ENCODE results near the gene COL4A2. TPM values are rescaled to one million over a fixed set of nuclear protein-coding genes. Genes with fewer than 3 reads are reported as not detected.

The COL4A2 gene
- total RNA-seq, 3 donors from 2014 or later (not counting 1 experiment from before 2014, with no cell fraction given), result not detected

DNA sequence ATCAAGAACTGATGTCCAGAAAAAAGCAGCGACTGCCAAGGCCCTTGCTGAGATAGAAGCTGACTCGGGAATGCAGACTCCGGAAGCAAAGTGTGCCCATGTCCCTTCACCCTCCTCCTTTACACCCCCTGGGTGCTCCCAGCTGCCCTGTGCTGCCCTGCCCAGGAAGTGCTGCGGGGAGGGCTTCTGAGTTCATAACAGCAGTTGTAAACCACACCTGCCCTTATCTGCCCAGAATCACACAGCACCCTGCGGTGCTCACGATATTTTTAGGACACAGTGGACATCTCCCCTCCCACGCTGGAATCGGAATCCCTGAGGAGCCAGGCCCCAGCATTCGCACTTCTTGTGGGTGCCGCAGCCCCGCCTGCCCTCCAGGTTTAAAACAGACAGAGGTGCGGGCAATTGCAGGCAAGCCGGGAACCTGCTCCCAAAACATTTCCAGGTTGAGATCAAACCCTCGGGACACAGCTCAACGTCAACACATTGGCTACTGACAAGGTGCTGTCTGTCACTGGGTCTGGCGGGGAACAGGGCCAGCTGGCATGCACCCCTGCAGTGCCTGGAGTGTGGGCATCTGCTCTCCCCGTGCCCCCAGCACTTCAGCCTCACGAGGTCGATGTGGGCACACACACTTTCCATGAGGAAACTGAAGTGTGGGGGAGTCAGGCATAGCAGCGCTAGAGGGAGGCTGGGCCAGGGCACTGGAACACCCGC is 217.6 kb downstream of the COL4A2 start:
- DNase-seq (peak in 1 of 2 donors; percentile 27), ATAC-seq (peak in 2 of 3 donors; percentile 39 to 48)
- H3K4me3 ChIP-seq (ENCODE audit: low read length), result no peak overlapping the region
- Mint-ChIP-seq H3K4me3 (peak overlapping the region; percentile 17), H3K27ac (peak overlapping the region in 1 of 2 donors; percentile 53), H3K36me3 (no peaks in the 10 kb centered on the region), H3K27me3 (ENCODE audit: low read depth in 2 of 2) (peaks cover 0 to 6% of the 10 kb centered on the region in 2 donors), H3K9me3 (no peaks in the 10 kb centered on the region), H3K4me1 (peaks cover 10 to 15% of the 10 kb centered on the region in 2 donors)
- no peak overlapping the region for H3K27ac ChIP-seq (ENCODE audit: low read length)
- intact Hi-C loops (cut with micrococcal nuclease), result no loop called here
- TF ChIP-seq, protein P1, sequence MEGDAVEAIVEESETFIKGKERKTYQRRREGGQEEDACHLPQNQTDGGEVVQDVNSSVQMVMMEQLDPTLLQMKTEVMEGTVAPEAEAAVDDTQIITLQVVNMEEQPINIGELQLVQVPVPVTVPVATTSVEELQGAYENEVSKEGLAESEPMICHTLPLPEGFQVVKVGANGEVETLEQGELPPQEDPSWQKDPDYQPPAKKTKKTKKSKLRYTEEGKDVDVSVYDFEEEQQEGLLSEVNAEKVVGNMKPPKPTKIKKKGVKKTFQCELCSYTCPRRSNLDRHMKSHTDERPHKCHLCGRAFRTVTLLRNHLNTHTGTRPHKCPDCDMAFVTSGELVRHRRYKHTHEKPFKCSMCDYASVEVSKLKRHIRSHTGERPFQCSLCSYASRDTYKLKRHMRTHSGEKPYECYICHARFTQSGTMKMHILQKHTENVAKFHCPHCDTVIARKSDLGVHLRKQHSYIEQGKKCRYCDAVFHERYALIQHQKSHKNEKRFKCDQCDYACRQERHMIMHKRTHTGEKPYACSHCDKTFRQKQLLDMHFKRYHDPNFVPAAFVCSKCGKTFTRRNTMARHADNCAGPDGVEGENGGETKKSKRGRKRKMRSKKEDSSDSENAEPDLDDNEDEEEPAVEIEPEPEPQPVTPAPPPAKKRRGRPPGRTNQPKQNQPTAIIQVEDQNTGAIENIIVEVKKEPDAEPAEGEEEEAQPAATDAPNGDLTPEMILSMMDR (IDR thresholded peaks at IDR 0.05), result no peak
- H3K4me1 ChIP-seq (ENCODE audit: control insufficient read depth, insufficient read depth, low read length), result peaks cover 34% of the 10 kb centered on the region
- WGBS (ENCODE audit: insufficient coverage), result 39% methylated on average over 21 of the region's 21 CpGs
- no peaks in the 10 kb centered on the region for H3K9me3 ChIP-seq (ENCODE audit: control insufficient read depth, insufficient read depth, low read length)
- no peaks in the 10 kb centered on the region for H3K27me3 ChIP-seq (ENCODE audit: control insufficient read depth, insufficient read depth, low read length)
- no peaks in the 10 kb centered on the region for H3K36me3 ChIP-seq (ENCODE audit: control insufficient read depth, insufficient read depth, low read length)

DNA sequence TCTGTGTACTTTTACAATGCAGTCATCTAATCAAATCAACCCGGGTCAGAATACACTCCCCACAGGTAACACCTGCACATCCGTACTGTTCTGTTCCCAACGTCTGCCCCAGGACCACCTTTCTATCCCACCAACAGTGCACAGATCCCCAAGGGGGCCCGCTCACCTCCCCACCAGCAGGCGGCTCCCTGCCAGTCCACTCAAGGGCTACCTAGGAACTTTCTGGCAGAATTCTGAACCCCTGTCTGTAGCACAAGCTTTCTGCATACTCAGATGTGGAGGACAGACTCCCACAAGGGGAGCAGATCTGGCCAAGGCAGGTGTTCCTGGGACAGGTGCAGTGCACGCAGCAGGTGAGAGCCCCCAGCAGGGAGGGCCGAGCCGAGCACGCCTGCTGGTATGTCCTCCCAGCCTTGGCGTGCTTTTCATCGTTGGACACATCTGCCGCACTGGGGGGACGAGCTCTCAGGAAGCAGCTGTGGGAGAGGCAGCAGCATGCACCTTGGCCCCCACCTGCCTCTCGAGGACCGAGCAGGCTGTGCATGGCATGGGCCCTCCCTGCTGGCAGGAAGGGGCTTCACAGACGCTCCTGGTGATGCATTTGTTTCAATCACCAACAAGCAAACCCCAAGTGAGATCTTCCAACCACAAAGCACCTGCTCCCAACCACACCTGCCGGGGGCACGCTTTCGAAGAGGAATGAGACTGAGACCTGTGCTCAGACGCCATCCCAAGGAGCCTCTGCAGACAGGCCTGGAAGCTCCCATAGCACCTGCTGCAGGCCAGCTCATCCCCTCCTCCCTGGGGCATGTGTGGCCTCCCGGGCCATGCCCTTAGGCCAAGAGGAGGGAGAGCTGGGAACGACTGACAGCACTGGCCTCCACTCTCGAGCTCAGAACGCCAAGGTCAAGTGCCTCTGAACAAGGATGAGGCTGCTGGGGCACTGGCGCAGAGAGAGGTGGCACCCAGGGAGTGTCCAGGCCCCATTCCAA is 218.5 kb downstream of the COL4A2 start:
- Mint-ChIP-seq H3K36me3 (no peaks in the 10 kb centered on the region), H3K27ac (no peak overlapping the region), H3K4me1 (peaks cover 10 to 15% of the 10 kb centered on the region in 2 donors), H3K27me3 (ENCODE audit: low read depth in 2 of 2) (peaks cover 0 to 6% of the 10 kb centered on the region in 2 donors), H3K9me3 (no peaks in the 10 kb centered on the region), H3K4me3 (no peak overlapping the region)
- ATAC-seq (no peak), DNase-seq (peak in 1 of 2 donors; percentile 40)
- Histone ChIP-seq H3K27ac (ENCODE audit: low read length) (no peak overlapping the region), H3K4me3 (ENCODE audit: low read length) (no peak overlapping the region), H3K4me1 (ENCODE audit: control insufficient read depth, insufficient read depth, low read length) (peaks cover 27% of the 10 kb centered on the region), H3K9me3 (ENCODE audit: control insufficient read depth, insufficient read depth, low read length) (no peaks in the 10 kb centered on the region), H3K27me3 (ENCODE audit: control insufficient read depth, insufficient read depth, low read length) (no peaks in the 10 kb centered on the region), H3K36me3 (ENCODE audit: control insufficient read depth, insufficient read depth, low read length) (no peaks in the 10 kb centered on the region)
- 42% methylated on average over 25 of the region's 25 CpGs for WGBS (ENCODE audit: insufficient coverage)
- intact Hi-C loops (cut with micrococcal nuclease), result no loop called here
- TF ChIP-seq, protein P1 (IDR thresholded peaks at IDR 0.05), result no peak

DNA sequence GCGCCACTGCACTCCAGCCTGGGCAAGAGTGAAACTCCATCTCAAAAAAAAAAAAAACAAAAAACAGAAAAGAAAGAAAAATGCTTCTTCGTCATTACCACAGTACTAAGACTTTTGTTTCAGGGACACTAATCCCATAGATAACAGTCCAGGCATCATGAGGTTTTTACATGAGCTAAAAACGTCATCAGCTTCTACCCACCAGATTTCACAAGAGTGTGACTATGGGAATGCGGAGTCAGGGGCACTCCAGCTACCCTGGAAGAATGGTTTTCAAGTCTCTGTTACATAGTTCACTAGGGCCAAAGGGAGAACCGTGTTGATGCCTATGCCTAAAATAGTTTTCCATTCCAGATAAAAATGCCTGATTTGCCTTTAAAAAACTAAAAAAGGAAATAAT is 221.3 kb downstream of the COL4A2 start:
- Mint-ChIP-seq H3K27me3 (ENCODE audit: low read depth in 2 of 2) (no peaks in the 10 kb centered on the region), H3K27ac (no peak overlapping the region), H3K4me1 (peaks cover 10 to 15% of the 10 kb centered on the region in 2 donors), H3K4me3 (no peak overlapping the region), H3K36me3 (no peaks in the 10 kb centered on the region), H3K9me3 (no peaks in the 10 kb centered on the region)
- DNase-seq (no peak), ATAC-seq (no peak)
- no peak overlapping the region for H3K4me3 ChIP-seq (ENCODE audit: low read length)
- no peaks in the 10 kb centered on the region for H3K27me3 ChIP-seq (ENCODE audit: control insufficient read depth, insufficient read depth, low read length)
- H3K9me3 ChIP-seq (ENCODE audit: control insufficient read depth, insufficient read depth, low read length), result no peaks in the 10 kb centered on the region
- WGBS (ENCODE audit: insufficient coverage), result 56% methylated on average over 4 of the region's 5 CpGs
- H3K27ac ChIP-seq (ENCODE audit: low read length), result no peak overlapping the region
- peaks cover 27% of the 10 kb centered on the region for H3K4me1 ChIP-seq (ENCODE audit: control insufficient read depth, insufficient read depth, low read length)
- TF ChIP-seq, protein P1 (IDR thresholded peaks at IDR 0.05), result no peak
- intact Hi-C loops (cut with micrococcal nuclease), result no loop called here
- H3K36me3 ChIP-seq (ENCODE audit: control insufficient read depth, insufficient read depth, low read length), result no peaks in the 10 kb centered on the region

Data from natural killer cell (primary cell).